Measurements from ENCODE around the gene SMIM36.

- TF ChIP-seq CTCF (conservative IDR thresholded peaks at IDR 0.05; ENCODE audit: low read length): no peak
- no peak for TF ChIP-seq EZH2phosphoT487 (IDR thresholded peaks at IDR 0.05; ENCODE audit: borderline replicate concordance)
Observed at GRCh38 chr17:55421179-55421934, 89.9 kb downstream of the SMIM36 start, which contains the start of gene MMD.
